K562 (cell line): ENCODE measurements around the gene PRICKLE4. TPM values are rescaled to one million over a fixed set of nuclear protein-coding genes. Genes with fewer than 3 reads are reported as not detected.

Experiments used
- BCOR ChIP-seq: fragments of 450-650 bp; IDR thresholded peaks from 2 replicates; pipeline ENCODE4 v1.6.1; 2016
- HDAC3 ChIP-seq: fragments of 450-650 bp; IDR thresholded peaks from 2 replicates; pipeline ENCODE4 v1.6.1; 2018; ENCODE audit warnings: borderline replicate concordance, mild to moderate bottlenecking, moderate library complexity; ENCODE audit not compliant: partially characterized antibody
- HMG20A ChIP-seq: fragments of 450-650 bp; formaldehyde crosslinking; conservative IDR thresholded peaks from 2 replicates; pipeline ENCODE4 v1.4.0; 2020; ENCODE audit warnings: mild to moderate bottlenecking, mixed read lengths
- HNRNPUL1 ChIP-seq: fragments of 200-400 bp; formaldehyde crosslinking; IDR thresholded peaks from 2 replicates; pipeline ENCODE4 v1.6.1; 2017; ENCODE audit warnings: low read length
- JUNB ChIP-seq: fragments of 450-650 bp; formaldehyde crosslinking; conservative IDR thresholded peaks from 2 replicates; pipeline ENCODE4 v1.4.0; 2020; ENCODE audit warnings: mild to moderate bottlenecking
- NFATC3 ChIP-seq: fragments of 450-650 bp; IDR thresholded peaks from 2 replicates; pipeline ENCODE4 v1.6.1; 2017; ENCODE audit warnings: mild to moderate bottlenecking
- NFIC ChIP-seq: fragments of 450-650 bp; IDR thresholded peaks from 2 replicates; pipeline ENCODE4 v1.6.1; 2017; ENCODE audit warnings: mild to moderate bottlenecking, inconsistent platforms
- PTBP1 ChIP-seq: fragments of 200-400 bp; formaldehyde crosslinking; IDR thresholded peaks from 2 replicates; pipeline ENCODE4 v1.6.1; 2017; ENCODE audit warnings: low read depth, low read length
- RBM15 ChIP-seq: fragments of 200-400 bp; formaldehyde crosslinking; IDR thresholded peaks from 2 replicates; pipeline ENCODE4 v1.6.1; 2018; ENCODE audit warnings: mild to moderate bottlenecking, low read length, moderate library complexity; ENCODE audit not compliant: insufficient read depth
- SMAD2 ChIP-seq: fragments of 150-350 bp; IDR thresholded peaks from 2 replicates; pipeline ENCODE4 v1.6.1; 2014; ENCODE audit warnings: low read depth, mild to moderate bottlenecking, low read length
- TEAD1 ChIP-seq, 2 experiments: fragments of 450-650 bp in 1 of 2; sonication (generic) in 1 of 2; formaldehyde crosslinking; IDR thresholded peaks; 2 replicates each; pipeline versions ENCODE4 v1.4.0 to v1.8.0; 2020 to 2022; ENCODE audit warnings: mild to moderate bottlenecking in 2 of 2, missing genetic modification reagents in 1 of 2
- ZKSCAN3 ChIP-seq: fragments of 250-450 bp; sonication (Bioruptor Pico); IDR thresholded peaks from 2 replicates; pipeline ENCODE4 v1.4.0; 2020
- ZNF324 ChIP-seq: fragments of 250-450 bp; sonication (Bioruptor Pico); IDR thresholded peaks from 2 replicates; pipeline ENCODE4 v1.4.0; 2020; ENCODE audit warnings: mild to moderate bottlenecking
- ZNF586 ChIP-seq: fragments of 450-650 bp; formaldehyde crosslinking; conservative IDR thresholded peaks from 2 replicates; pipeline ENCODE4 v1.4.0; 2020; ENCODE audit warnings: mild to moderate bottlenecking, moderate library complexity
- ZNF76 ChIP-seq: fragments of 250-450 bp; sonication (Bioruptor Pico); IDR thresholded peaks from 2 replicates; pipeline ENCODE4 v1.4.0; 2020; ENCODE audit warnings: mild to moderate bottlenecking, moderate library complexity, borderline replicate concordance
- polyA plus RNA-seq, 8 experiments: library from polyadenylated mRNA; depleted of rRNA in 4 of 8; stranded (reverse) in 5 of 8; unstranded in 3 of 8; fragments of >200 nt; fragmentation: Nextera tagmentation in 2 of 8; fragmentation: Illumina TruSeq in 1 of 8; extraction: Ambion mirVana in 2 of 8; extraction: Trizol in 1 of 8; gene quantifications; 2 replicates each; pipeline versions ENCODE4 v1.2.1 to v1.2.3, GENCODE V29; 2011 to 2014; ENCODE audit warnings: inconsistent platforms in 1 of 8, missing spikeins in 1 of 8
- total RNA-seq, 7 experiments: library from RNA; depleted of rRNA in 6 of 7; stranded (reverse); fragments of >200 nt in 6 of 7; fragmentation: Illumina TruSeq in 2 of 7; extraction: Trizol in 2 of 7; gene quantifications; 2 replicates each; pipeline versions ENCODE4 v1.2.1 to v1.2.3, GENCODE V29; 2011 to 2021; ENCODE audit warnings: low replicate concordance in 1 of 7
- TF ChIP-seq, protein P1 (sequence below), 2 experiments: fragments of 200-800 bp in 1 of 2; sonication (Bioruptor generic) in 1 of 2; sonication (generic) in 1 of 2; formaldehyde crosslinking in 1 of 2; IDR thresholded peaks in 1 of 2; conservative IDR thresholded peaks in 1 of 2; 2 replicates each; pipeline versions ENCODE4 v1.5.0 to v1.6.1; 2016 to 2020; ENCODE audit warnings: missing compliant biosample characterization in 1 of 2, missing genetic modification characterization in 1 of 2, missing genetic modification reagents in 1 of 2
- TF ChIP-seq, protein P2 (sequence below), 2 experiments: fragments of 450-650 bp; IDR thresholded peaks; 2 replicates each; pipeline ENCODE4 v1.6.1; 2016; ENCODE audit warnings: mild to moderate bottlenecking in 2 of 2, borderline replicate concordance in 1 of 2, low read depth in 1 of 2, moderate library complexity in 1 of 2

Gene PRICKLE4
- total and polyA plus RNA-seq, 9 of the 15 experiments (the other 6 are each of a cell fraction or from before 2014, with no cell fraction given) = 0.20 to 0.32 (median 0.27) TPM; not detected in 6

DNA sequence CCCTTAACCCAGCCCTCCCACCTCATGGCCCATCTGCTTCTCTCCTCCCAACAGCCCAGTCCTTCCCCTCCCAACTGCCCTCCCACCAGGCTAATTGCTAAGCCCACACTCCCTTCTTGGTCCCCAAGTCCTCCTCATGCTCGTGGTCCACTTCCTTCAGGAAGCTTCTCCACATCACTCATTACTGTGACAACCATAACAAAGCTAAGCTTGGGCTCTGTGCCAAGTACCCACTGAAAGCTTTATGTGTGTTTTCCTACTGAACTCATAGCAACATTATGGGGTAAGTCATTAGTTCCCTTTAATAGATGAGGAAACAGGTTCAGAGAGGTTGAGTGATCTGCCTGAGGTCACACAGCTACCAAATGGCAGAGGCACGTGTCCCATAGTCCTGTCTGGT lies 17.1 kb upstream of the PRICKLE4 start (continued):
- TF ChIP-seq, protein P1, sequence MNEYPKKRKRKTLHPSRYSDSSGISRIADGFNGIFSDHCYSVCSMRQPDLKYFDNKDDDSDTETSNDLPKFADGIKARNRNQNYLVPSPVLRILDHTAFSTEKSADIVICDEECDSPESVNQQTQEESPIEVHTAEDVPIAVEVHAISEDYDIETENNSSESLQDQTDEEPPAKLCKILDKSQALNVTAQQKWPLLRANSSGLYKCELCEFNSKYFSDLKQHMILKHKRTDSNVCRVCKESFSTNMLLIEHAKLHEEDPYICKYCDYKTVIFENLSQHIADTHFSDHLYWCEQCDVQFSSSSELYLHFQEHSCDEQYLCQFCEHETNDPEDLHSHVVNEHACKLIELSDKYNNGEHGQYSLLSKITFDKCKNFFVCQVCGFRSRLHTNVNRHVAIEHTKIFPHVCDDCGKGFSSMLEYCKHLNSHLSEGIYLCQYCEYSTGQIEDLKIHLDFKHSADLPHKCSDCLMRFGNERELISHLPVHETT (CRISPR knock-in tag; conservative IDR thresholded peaks at IDR 0.05 in 1 of 2, IDR thresholded peaks at IDR 0.05 in 1 of 2) = no peak
- no peak for TF ChIP-seq HDAC3
- TF ChIP-seq JUNB (CRISPR knock-in tag) = no peak
- TF ChIP-seq TEAD1 (CRISPR knock-in tag; IDR thresholded peaks at IDR 0.05) = no peak
- no peak for TF ChIP-seq NFATC3
- TF ChIP-seq HMG20A (CRISPR knock-in tag) = no peak
- TF ChIP-seq ZNF76 (CRISPR knock-in tag) = no peak
- TF ChIP-seq ZNF586 (CRISPR knock-in tag) = no peak
- TF ChIP-seq, protein P2, sequence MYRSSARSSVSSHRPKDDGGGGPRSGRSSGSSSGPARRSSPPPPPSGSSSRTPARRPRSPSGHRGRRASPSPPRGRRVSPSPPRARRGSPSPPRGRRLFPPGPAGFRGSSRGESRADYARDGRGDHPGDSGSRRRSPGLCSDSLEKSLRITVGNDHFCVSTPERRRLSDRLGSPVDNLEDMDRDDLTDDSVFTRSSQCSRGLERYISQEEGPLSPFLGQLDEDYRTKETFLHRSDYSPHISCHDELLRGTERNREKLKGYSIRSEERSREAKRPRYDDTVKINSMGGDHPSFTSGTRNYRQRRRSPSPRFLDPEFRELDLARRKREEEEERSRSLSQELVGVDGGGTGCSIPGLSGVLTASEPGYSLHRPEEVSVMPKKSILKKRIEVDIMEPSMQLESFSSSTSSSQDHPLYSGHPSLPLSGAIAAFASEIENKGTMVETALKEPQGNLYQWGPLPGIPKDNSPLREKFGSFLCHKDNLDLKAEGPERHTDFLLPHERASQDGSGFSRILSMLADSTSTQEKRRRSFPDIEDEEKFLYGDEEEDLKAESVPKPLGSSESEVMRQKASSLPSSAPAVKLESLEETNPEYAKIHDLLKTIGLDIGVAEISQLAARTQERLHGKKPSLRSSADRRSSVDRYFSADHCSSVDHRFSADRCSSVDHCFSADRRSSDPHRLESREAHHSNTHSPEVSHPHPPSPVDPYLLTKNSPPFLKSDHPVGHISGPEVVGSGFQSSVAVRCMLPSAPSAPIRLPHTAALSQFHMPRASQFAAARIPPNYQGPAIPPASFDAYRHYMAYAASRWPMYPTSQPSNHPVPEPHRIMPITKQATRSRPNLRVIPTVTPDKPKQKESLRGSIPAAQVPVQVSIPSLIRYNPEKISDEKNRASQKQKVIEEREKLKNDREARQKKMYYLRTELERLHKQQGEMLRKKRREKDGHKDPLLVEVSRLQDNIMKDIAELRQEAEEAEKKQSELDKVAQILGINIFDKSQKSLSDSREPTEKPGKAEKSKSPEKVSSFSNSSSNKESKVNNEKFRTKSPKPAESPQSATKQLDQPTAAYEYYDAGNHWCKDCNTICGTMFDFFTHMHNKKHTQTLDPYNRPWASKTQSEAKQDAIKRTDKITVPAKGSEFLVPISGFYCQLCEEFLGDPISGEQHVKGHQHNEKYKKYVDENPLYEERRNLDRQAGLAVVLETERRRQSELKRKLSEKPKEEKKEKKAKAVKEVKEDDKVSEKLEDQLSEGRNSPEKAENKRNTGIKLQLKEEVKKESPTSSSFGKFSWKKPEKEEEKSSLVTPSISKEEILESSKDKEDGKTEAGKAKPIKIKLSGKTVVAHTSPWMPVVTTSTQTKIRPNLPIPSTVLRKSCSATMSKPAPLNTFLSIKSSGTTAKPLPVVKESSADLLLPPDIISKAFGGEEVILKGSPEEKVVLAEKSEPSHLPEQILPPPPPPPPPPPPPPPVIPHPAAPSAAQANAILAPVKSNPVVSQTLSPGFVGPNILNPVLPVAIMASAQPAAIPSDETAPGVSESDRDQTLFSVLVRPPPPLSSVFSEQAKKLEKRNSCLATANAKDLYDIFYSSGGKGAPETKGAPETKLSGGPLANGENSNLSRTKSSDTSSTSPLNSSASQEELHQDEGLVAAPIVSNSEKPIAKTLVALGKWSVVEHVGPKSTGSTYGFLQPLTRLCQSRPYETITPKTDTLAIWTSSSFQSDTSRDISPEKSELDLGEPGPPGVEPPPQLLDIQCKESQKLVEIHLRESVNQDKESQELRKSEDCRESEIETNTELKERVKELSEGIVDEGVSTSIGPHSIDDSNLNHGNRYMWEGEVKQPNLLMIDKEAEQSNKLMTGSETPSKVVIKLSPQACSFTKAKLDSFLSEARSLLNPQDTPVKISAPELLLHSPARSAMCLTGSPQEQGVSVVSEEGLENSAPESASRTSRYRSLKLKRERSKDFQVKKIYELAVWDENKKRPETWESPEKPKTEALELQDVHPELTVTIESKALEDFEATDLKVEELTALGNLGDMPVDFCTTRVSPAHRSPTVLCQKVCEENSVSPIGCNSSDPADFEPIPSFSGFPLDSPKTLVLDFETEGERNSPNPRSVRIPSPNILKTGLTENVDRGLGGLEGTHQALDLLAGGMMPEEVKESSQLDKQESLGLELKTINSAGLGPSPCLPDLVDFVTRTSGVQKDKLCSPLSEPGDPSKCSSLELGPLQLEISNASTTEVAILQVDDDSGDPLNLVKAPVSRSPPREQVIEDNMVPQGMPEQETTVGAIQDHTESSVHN (IDR thresholded peaks at IDR 0.05; ENCODE audit: borderline replicate concordance in 1 of 2, low read depth in 1 of 2) = no peak
- TF ChIP-seq ZKSCAN3 (CRISPR knock-in tag) = no peak
- no peak for TF ChIP-seq ZNF324
- peak; percentile 76 for TF ChIP-seq NFIC
- peak; percentile 70; the same call in 1 of the 2 replicates for TF ChIP-seq BCOR
- no peak for TF ChIP-seq SMAD2
- TF ChIP-seq RBM15 = no peak
- no peak for TF ChIP-seq HNRNPUL1
- TF ChIP-seq PTBP1 = 0 out of 2 replicates have a peak, but pooled peaks have one; percentile 47
